NT2/D1 (cell line): ENCODE results near the gene UACA.

Experiments used
- DNase-seq: peaks from one replicate; pipeline ENCODE4 v3.0.0-alpha.2; 2011; ENCODE audit warnings: low read depth, low spot score
- H3K27me3 ChIP-seq: 2 replicates; pipeline ENCODE4 v1.6.0; 2011; ENCODE audit warnings: mild to moderate bottlenecking; ENCODE audit not compliant: insufficient read length, insufficient read depth
- H3K36me3 ChIP-seq: 2 replicates; pipeline ENCODE4 v1.6.1; 2011; ENCODE audit warnings: mild to moderate bottlenecking, low read length, mixed read lengths; ENCODE audit not compliant: insufficient read depth, insufficient read length
- H3K4me1 ChIP-seq: 2 replicates; pipeline ENCODE4 v1.5.1; 2011; ENCODE audit not compliant: insufficient read depth, insufficient read length
- H3K4me3 ChIP-seq: 2 replicates; pipeline ENCODE4 v1.5.1; 2011; ENCODE audit warnings: low read depth; ENCODE audit not compliant: insufficient read length
- H3K9ac ChIP-seq: 2 replicates; pipeline ENCODE4 v1.6.0; 2011; ENCODE audit warnings: low read depth; ENCODE audit not compliant: insufficient read length
- H3K9me3 ChIP-seq: 2 replicates; pipeline ENCODE4 v1.5.1; 2011; ENCODE audit warnings: mild to moderate bottlenecking, low read length; ENCODE audit not compliant: insufficient read depth
- SUZ12 ChIP-seq: IDR thresholded peaks from 2 replicates; pipeline ENCODE4 v1.6.1; 2011; ENCODE audit not compliant: insufficient read length, insufficient read depth; ENCODE audit errors: extremely low read depth
- YY1 ChIP-seq: IDR thresholded peaks from 2 replicates; pipeline ENCODE4 v1.6.1; 2011; ENCODE audit not compliant: insufficient read length, insufficient read depth
- ZNF274 ChIP-seq: IDR thresholded peaks from 2 replicates; pipeline ENCODE4 v1.6.1; 2011; ENCODE audit warnings: mild to moderate bottlenecking, low read depth, low read length

UACA gene

DNA sequence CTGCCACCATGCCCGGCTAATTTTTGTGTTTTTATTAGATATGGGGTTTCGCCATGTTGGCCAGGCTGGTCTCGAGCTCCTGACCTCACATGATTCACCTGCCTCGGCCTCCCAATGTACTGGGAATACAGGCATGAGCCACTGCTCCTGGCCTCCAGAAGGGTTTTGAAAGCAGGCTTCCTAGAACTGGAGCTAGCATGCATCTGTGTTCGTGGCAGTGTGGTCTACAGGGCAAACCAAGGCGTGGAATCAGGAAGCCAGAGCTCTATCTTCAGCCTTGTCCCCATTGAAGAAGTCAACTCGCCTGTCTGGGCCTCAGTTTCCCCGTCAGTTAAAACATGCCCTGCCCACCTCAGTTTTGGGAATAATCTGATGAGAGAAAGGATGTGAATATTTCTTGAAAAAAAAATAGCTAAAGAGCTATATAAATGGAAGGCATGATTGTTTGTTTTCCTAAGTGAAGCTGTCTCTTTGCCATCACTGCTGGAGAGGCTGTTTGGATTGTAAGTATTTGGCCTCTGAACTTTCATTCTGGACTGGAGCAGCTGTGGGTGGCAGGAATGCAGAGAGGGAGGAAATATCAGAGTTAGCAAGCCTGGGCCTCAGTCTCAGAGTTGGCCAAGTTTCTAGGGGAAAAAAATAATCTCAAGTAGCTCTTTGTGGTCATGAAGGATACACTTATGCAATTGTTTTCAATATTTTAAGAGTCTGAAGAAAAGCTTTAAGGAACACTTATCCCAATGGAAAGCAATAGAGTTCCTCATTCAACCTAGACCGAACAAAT lies 36.5 kb upstream of the UACA start:
- Histone ChIP-seq H3K9me3 (no peaks in the 10 kb centered on the region), H3K9ac (no peak overlapping the region), H3K4me3 (no peak overlapping the region), H3K36me3 (no peaks in the 10 kb centered on the region), H3K4me1 (no peaks in the 10 kb centered on the region), H3K27me3 (no peaks in the 10 kb centered on the region)
- TF ChIP-seq YY1 (no peak), SUZ12 (no peak), ZNF274 (no peak)
- no peak for DNase-seq

- no peak for TF ChIP-seq SUZ12
- no peak for TF ChIP-seq YY1
- no peak for TF ChIP-seq ZNF274
- DNase-seq: no peak
- Histone ChIP-seq H3K36me3 (no peaks in the 10 kb centered on the region), H3K27me3 (no peaks in the 10 kb centered on the region), H3K4me3 (no peak overlapping the region), H3K9me3 (no peaks in the 10 kb centered on the region), H3K4me1 (no peaks in the 10 kb centered on the region), H3K9ac (no peak overlapping the region)
Observed at GRCh38 chr15:70797464-70797863, 34.1 kb upstream of the UACA start.

DNA sequence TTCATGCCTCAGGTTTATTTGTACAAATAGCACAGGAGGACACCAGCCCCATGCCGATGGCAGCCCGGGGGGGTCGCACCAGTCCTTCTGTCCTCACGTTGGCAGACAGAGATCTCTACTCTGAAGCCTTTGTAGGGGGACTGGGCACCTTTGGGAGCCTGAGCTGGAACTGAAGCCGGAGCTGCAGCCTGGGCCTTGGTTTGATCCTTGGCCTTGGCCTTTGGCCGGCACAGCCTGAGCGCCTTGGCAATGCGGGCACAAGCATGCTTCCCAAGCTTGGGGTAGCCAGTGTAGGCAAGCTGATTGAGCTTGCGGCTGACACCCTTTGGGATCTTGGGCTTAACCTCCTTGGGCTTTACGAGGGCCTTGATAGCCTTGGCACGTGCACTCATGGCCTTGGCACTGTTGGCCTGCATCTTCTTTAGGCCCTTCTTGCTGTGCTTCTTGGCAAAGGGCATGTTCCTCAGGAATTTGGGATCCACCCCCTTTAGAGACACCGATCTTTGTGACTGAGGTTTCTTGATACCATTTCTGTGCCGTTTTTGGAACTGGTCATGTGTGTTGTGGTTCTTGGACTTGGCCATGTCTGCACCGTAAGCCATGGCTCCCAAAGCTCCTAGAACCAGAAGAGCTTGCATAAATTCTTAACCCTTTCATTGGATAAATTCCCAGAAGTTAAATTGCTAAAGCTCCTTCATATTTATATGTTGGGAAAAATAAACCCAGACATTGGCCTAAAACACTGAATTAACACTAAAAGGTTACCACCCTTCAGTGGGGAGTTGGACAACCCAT lies 33.4 kb upstream of the UACA start:
- DNase-seq: no peak
- H3K9ac ChIP-seq: no peak overlapping the region
- H3K36me3 ChIP-seq: no peaks in the 10 kb centered on the region
- no peak for TF ChIP-seq YY1
- TF ChIP-seq SUZ12: no peak
- no peak for TF ChIP-seq ZNF274
- no peaks in the 10 kb centered on the region for H3K9me3 ChIP-seq
- H3K4me1 ChIP-seq: no peaks in the 10 kb centered on the region
- no peaks in the 10 kb centered on the region for H3K27me3 ChIP-seq
- no peak overlapping the region for H3K4me3 ChIP-seq

DNA sequence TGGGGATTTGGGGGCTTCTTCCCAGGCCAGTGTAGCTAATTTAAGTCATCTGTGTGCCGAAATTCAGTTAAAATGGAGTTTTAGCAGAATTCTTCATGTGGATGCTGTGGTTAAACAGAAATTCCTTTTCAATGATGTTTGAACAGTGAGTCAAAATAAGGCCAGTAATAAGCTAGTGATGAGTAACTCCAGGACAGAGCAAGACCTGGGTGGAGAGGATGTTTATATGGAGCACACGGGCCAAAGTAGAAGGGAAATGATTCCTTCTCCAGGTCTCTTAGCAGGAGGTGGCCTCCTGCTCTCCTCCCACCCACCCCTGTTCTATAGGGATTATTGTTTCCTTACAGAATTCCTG lies 31.9 kb upstream of the UACA start:
- no peaks in the 10 kb centered on the region for H3K36me3 ChIP-seq
- TF ChIP-seq YY1: no peak
- TF ChIP-seq ZNF274: no peak
- no peak for TF ChIP-seq SUZ12
- H3K9ac ChIP-seq: no peak overlapping the region
- H3K27me3 ChIP-seq: no peaks in the 10 kb centered on the region
- H3K9me3 ChIP-seq: no peaks in the 10 kb centered on the region
- no peak for DNase-seq
- H3K4me1 ChIP-seq: no peaks in the 10 kb centered on the region
- no peak overlapping the region for H3K4me3 ChIP-seq

- Histone ChIP-seq H3K9me3 (no peaks in the 10 kb centered on the region), H3K4me3 (no peak overlapping the region), H3K9ac (no peak overlapping the region), H3K36me3 (no peaks in the 10 kb centered on the region), H3K4me1 (no peaks in the 10 kb centered on the region), H3K27me3 (no peaks in the 10 kb centered on the region)
- no peak for DNase-seq
- TF ChIP-seq YY1: no peak
- no peak for TF ChIP-seq SUZ12
- TF ChIP-seq ZNF274: no peak
Observed at GRCh38 chr15:70794596-70795310, 31.4 kb upstream of the UACA start.

DNA sequence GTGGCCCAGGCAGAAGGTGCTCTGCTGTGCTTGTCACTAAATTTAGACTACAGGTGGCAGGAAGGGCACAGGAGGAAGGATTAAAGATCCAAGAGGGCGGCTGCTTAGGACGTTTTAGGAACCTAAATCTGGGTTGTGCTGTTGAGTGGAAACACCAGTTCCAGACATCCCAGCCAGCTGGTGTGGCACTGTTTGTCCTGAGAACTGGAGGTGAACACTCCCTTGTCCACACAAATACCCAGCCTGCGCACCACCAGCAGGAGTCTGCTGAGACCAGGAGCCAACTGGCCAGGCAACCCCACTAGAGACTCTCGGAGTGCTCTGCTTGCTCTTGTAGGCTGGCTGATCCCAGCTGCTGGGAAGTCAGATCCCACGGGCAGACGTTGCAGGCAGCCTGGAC lies 30.3 kb upstream of the UACA start:
- no peaks in the 10 kb centered on the region for H3K27me3 ChIP-seq
- no peaks in the 10 kb centered on the region for H3K9me3 ChIP-seq
- H3K9ac ChIP-seq: no peak overlapping the region
- H3K4me3 ChIP-seq: no peak overlapping the region
- no peaks in the 10 kb centered on the region for H3K36me3 ChIP-seq
- TF ChIP-seq SUZ12 (no peak), ZNF274 (no peak), YY1 (no peak)
- DNase-seq: no peak
- no peaks in the 10 kb centered on the region for H3K4me1 ChIP-seq

GRCh38 chr15:70792171-70792573 lies 28.8 kb upstream of the UACA start:
- H3K9ac ChIP-seq: no peak overlapping the region
- no peaks in the 10 kb centered on the region for H3K27me3 ChIP-seq
- no peaks in the 10 kb centered on the region for H3K9me3 ChIP-seq
- H3K4me3 ChIP-seq: no peak overlapping the region
- TF ChIP-seq ZNF274 (no peak), SUZ12 (no peak)
- H3K4me1 ChIP-seq: no peaks in the 10 kb centered on the region
- no peak for DNase-seq
- no peaks in the 10 kb centered on the region for H3K36me3 ChIP-seq
